HG02763 (cell line): ENCODE results near the gene SLMAP.

Experiments
- ATAC-seq: cut with Tn5 transposase; IDR thresholded peaks from one replicate; pipeline ENCODE4 v1.9.1; 2021; ENCODE audit warnings: mild to moderate bottlenecking, moderate library complexity; ENCODE audit not compliant: unreplicated experiment

The SLMAP gene

GRCh38 chr3:57929988-57930387 lies 173.9 kb downstream of the SLMAP start:
- ATAC-seq, result no peak

- ATAC-seq, result no peak
Observed at GRCh38 chr3:57933602-57934001, 177.5 kb downstream of the SLMAP start.

GRCh38 chr3:57934373-57934772 lies 178.3 kb downstream of the SLMAP start:
- ATAC-seq, result no peak

- ATAC-seq, result no peak
Observed at GRCh38 chr3:57935539-57935938, 179.4 kb downstream of the SLMAP start.

GRCh38 chr3:57937092-57937491 lies 181.0 kb downstream of the SLMAP start:
- no peak for ATAC-seq

- ATAC-seq, result no peak
Observed at GRCh38 chr3:57939775-57940174, 183.7 kb downstream of the SLMAP start.

- no peak for ATAC-seq
Observed at GRCh38 chr3:57942388-57942787, 186.3 kb downstream of the SLMAP start.

- no peak for ATAC-seq
Observed at GRCh38 chr3:57942872-57943283, 186.8 kb downstream of the SLMAP start.

GRCh38 chr3:57943525-57944495 lies 187.7 kb downstream of the SLMAP start:
- no peak for ATAC-seq

GRCh38 chr3:57946970-57947381 lies 190.9 kb downstream of the SLMAP start:
- ATAC-seq, result no peak

GRCh38 chr3:57948080-57948671 lies 192.1 kb downstream of the SLMAP start:
- ATAC-seq, result no peak

GRCh38 chr3:57948781-57949242 lies 192.7 kb downstream of the SLMAP start:
- ATAC-seq, result no peak

- ATAC-seq, result no peak
Observed at GRCh38 chr3:57949344-57949743, 193.2 kb downstream of the SLMAP start.

- no peak for ATAC-seq
Observed at GRCh38 chr3:57949785-57950615, 193.9 kb downstream of the SLMAP start.

- no peak for ATAC-seq
Observed at GRCh38 chr3:57951066-57951882, 195.2 kb downstream of the SLMAP start.

- ATAC-seq, result no peak
Observed at GRCh38 chr3:57952208-57952631, 196.1 kb downstream of the SLMAP start.

GRCh38 chr3:57952651-57953050 lies 196.5 kb downstream of the SLMAP start:
- ATAC-seq, result no peak

- no peak for ATAC-seq
Observed at GRCh38 chr3:57953576-57953975, 197.5 kb downstream of the SLMAP start.

- no peak for ATAC-seq
Observed at GRCh38 chr3:57956119-57956832, 200.2 kb downstream of the SLMAP start.

- no peak for ATAC-seq
Observed at GRCh38 chr3:57956833-57957174, 200.7 kb downstream of the SLMAP start.
